Measurements from ENCODE around the gene DPYD. TPM values are rescaled to one million over a fixed set of nuclear protein-coding genes. Genes with fewer than 3 reads are reported as not detected.

Gene DPYD
- total and polyA plus RNA-seq, 12 donors: 4.1 to 22.0 (median 7.0) TPM

DNA sequence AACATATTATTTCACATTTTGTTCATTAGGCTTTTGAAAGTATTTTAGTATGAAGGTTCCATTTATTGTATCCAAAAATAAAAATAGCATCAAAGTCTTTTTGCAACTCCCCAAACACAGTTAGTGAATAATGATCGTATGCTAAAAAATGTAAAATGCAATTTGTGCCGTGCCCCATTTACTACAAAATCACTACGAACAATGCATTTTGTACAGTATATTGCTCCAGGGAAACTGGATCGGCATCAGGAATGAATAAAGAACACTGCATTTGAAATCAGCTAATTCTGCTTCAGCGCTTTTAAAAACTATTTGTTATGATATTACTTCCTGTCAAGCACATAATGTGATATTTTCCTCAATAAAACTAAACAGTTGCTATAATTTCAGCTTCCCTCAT lies 547.8 kb downstream of the DPYD start:
- no peaks in the 10 kb centered on the region for H3K27me3 ChIP-seq
- intact Hi-C loops (cut with DNase I): no loop called here
- ATAC-seq: no peak
- peaks cover 0 to 16% (median 0%) of the 10 kb centered on the region in 9 donors for H3K36me3 ChIP-seq
- no peak for DNase-seq
- no peaks in the 10 kb centered on the region for H3K9me3 ChIP-seq
- 95% methylated on average over 5 of the region's 5 CpGs for WGBS, 2 donors
- TF ChIP-seq, protein P1, sequence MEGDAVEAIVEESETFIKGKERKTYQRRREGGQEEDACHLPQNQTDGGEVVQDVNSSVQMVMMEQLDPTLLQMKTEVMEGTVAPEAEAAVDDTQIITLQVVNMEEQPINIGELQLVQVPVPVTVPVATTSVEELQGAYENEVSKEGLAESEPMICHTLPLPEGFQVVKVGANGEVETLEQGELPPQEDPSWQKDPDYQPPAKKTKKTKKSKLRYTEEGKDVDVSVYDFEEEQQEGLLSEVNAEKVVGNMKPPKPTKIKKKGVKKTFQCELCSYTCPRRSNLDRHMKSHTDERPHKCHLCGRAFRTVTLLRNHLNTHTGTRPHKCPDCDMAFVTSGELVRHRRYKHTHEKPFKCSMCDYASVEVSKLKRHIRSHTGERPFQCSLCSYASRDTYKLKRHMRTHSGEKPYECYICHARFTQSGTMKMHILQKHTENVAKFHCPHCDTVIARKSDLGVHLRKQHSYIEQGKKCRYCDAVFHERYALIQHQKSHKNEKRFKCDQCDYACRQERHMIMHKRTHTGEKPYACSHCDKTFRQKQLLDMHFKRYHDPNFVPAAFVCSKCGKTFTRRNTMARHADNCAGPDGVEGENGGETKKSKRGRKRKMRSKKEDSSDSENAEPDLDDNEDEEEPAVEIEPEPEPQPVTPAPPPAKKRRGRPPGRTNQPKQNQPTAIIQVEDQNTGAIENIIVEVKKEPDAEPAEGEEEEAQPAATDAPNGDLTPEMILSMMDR (IDR thresholded peaks at IDR 0.05): no peak
- no peak overlapping the region for H3K4me3 ChIP-seq
- H3K27ac ChIP-seq: no peak overlapping the region
- H3K4me1 ChIP-seq: no peaks in the 10 kb centered on the region

DNA sequence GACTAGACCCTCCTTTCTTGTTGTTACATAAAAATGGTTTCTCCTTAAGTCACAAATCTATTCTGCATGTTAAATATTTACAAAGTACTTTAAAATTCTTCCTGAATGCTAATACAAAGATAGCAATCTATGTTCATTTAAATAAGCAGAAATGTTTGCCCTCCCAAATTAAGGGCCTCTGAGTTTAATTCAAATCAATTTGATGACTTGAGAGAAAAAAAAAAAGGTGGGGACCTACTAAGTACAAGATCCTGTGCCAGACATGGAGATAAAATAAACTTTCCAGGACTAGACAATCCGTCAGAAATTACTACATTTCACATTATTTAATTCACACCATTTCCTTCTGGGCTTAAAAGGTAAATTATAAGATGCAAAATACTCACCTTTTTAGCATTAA lies 548.3 kb downstream of the DPYD start:
- Histone ChIP-seq H3K4me3 (no peak overlapping the region), H3K9me3 (no peaks in the 10 kb centered on the region), H3K27ac (no peak overlapping the region), H3K4me1 (no peaks in the 10 kb centered on the region), H3K27me3 (no peaks in the 10 kb centered on the region), H3K36me3 (peaks cover 0 to 13% (median 0%) of the 10 kb centered on the region in 9 donors)
- ATAC-seq: no peak
- no peak for DNase-seq
- TF ChIP-seq, protein P1 (IDR thresholded peaks at IDR 0.05): no peak
- intact Hi-C loops (cut with DNase I): no loop called here
- 94 to 95% methylated on average over 1 of the region's 1 CpG for WGBS, 2 donors

DNA sequence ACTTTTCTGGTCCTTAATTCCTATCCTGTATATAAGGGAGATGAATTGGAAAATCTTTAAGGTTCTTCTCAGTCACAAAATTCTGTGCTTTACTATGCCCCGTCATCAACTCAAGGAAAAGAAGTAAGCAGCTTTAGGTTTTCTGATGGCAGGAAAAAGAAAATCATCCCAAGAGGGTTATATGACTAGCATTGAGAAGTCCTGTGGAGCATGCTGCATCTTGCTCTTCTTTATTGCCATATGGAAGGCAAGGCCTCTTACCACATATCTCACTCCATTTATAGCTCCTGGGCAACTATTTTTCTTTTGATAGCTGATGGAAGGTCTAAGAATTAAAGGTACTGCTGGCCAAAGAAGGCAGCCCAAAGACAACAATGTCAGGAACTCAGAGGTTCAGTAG lies 552.5 kb downstream of the DPYD start:
- WGBS, 2 donors: 93 to 94% methylated on average over 1 of the region's 1 CpG
- intact Hi-C loops (cut with DNase I): no loop called here
- ATAC-seq (no peak), DNase-seq (no peak)
- peaks cover 0 to 6% (median 0%) of the 10 kb centered on the region in 9 donors for H3K36me3 ChIP-seq
- no peaks in the 10 kb centered on the region for H3K4me1 ChIP-seq
- H3K27me3 ChIP-seq: no peaks in the 10 kb centered on the region
- no peaks in the 10 kb centered on the region for H3K9me3 ChIP-seq
- no peak overlapping the region for H3K27ac ChIP-seq
- TF ChIP-seq, protein P1 (IDR thresholded peaks at IDR 0.05): no peak
- H3K4me3 ChIP-seq: no peak overlapping the region

DNA sequence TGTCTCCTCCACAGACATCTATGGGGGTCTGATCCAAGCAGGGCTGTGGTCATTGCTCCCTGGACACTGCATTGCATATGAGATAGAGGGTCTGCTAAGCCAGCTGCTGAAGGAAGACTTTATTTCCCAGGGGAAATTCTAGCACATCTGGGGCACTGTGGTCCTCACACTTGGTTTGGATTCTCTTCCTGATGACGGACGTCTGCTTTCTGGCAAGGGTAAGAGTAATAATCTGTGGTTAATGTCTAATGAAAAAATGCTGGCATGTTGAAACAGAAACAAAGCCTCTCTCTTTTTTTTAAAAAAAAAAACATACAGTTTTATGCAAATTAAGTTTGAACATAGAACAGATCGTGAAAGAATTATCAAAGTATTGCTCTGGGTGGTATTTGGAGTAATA lies 553.9 kb downstream of the DPYD start:
- intact Hi-C loops (cut with DNase I): no loop called here
- WGBS, 2 donors: 63 to 71% methylated on average over 3 of the region's 3 CpGs

More for the DNA sequence above, 553.9 kb downstream of the DPYD start:
- Histone ChIP-seq H3K27ac (no peak overlapping the region), H3K4me3 (no peak overlapping the region), H3K9me3 (no peaks in the 10 kb centered on the region), H3K36me3 (peaks cover 0 to 3% (median 0%) of the 10 kb centered on the region in 9 donors), H3K27me3 (no peaks in the 10 kb centered on the region), H3K4me1 (no peaks in the 10 kb centered on the region)
- TF ChIP-seq, protein P1 (IDR thresholded peaks at IDR 0.05): no peak
- ATAC-seq: no peak
- DNase-seq: no peak

Measured in heart right ventricle (tissue), 16 donors.